Colonic mucosa (tissue), 4 donors: Measurements from ENCODE around the gene CBLIF. TPM values are rescaled to one million over a fixed set of nuclear protein-coding genes. Genes with fewer than 3 reads are reported as not detected.
A peak's percentile ranks its signal among the peaks of the same experiment; 100 is the strongest.
"Not testable (repeated sequence)": the region's sequence is repeated elsewhere in the genome, so short reads cannot be mapped to it uniquely, and the experiment has no call there.

ENCODE experiments used
- DNase-seq: peaks from one replicate; pipeline ENCODE4 v3.0.0-alpha.2; 2020
- H3K27ac ChIP-seq: fragments of 200-600 bp; one replicate; pipeline ENCODE4 v1.8.0; 2021
- H3K27me3 ChIP-seq: fragments of 200-600 bp; one replicate; pipeline ENCODE4 v1.8.0; 2021
- H3K36me3 ChIP-seq: fragments of 200-600 bp; one replicate; pipeline ENCODE4 v1.8.0; 2021
- H3K4me1 ChIP-seq: fragments of 200-600 bp; one replicate; pipeline ENCODE4 v1.8.0; 2021; ENCODE audit warnings: mild to moderate bottlenecking
- H3K4me3 ChIP-seq: fragments of 200-600 bp; one replicate; pipeline ENCODE4 v1.8.0; 2021
- H3K9ac ChIP-seq, 2 donors: one replicate each; pipeline ENCODE4 v1.7.0; 2013; ENCODE audit warnings: control low read depth in 2 of 2, low read depth in 2 of 2, low read length in 2 of 2
- H3K9me3 ChIP-seq: fragments of 200-600 bp; one replicate; pipeline ENCODE4 v1.8.0; 2021
- CTCF ChIP-seq: fragments of 200-600 bp; IDR thresholded peaks from one replicate; pipeline ENCODE4 v1.8.0; 2022; ENCODE audit warnings: antibody characterized with exemption, mild to moderate bottlenecking
- intact Hi-C: fragments of 100-400 bp; cut with DNase I; formaldehyde crosslinking; loops from one replicate; pipeline ENCODE4 v1.14.1; 2022
- total RNA-seq, 2 donors: library from RNA; stranded (reverse); fragmentation: NEBNext Ultra II Directional in 1 of 2; extraction: Animal tissue kit (Norgen Biotek cat#: 25700) in 1 of 2; gene quantifications; one replicate each; pipeline ENCODE4 v1.2.1, GENCODE V29; 2021
- donor health status: healthy.
- donor health status: DM: no; HTN: no; CAD: no.
- donor health status: DM: no; HTN: no; CAD: no.

Gene CBLIF
- total RNA-seq, 2 donors from 2014 or later = 0.48 TPM; not detected in 1

GRCh38 chr11:59822989-59823566, 22.2 kb downstream of the CBLIF start:
- TF ChIP-seq CTCF = peak; percentile 56
- Histone ChIP-seq H3K4me1 (no peaks in the 10 kb centered on the region), H3K27ac (no peak overlapping the region), H3K27me3 (no peaks in the 10 kb centered on the region), H3K9me3 (no peaks in the 10 kb centered on the region), H3K9ac (no peak overlapping the region), H3K36me3 (no peaks in the 10 kb centered on the region), H3K4me3 (no peak overlapping the region)
- peak; percentile 50 for DNase-seq
- intact Hi-C loops = loop anchor here (2.0 to 5.0 kb wide), 3 partner anchors 98 to 429 kb away; no protein-coding TSS in a partner anchor

- Histone ChIP-seq H3K27me3 (no peaks in the 10 kb centered on the region), H3K9ac (no peak overlapping the region), H3K9me3 (no peaks in the 10 kb centered on the region), H3K4me3 (no peak overlapping the region), H3K27ac (no peak overlapping the region), H3K36me3 (no peaks in the 10 kb centered on the region), H3K4me1 (no peaks in the 10 kb centered on the region)
- intact Hi-C loops = no loop called here
- DNase-seq = no peak
- no peak for TF ChIP-seq CTCF
Observed at GRCh38 chr11:59818572-59818971, 26.7 kb downstream of the CBLIF start.

- H3K27ac ChIP-seq, H3K4me3 ChIP-seq, H3K36me3 ChIP-seq, H3K4me1 ChIP-seq, H3K9ac ChIP-seq, H3K9me3 ChIP-seq, H3K27me3 ChIP-seq, DNase-seq, intact Hi-C loops: not testable (repeated sequence)
Observed at GRCh38 chr11:59816434-59816833, 28.9 kb downstream of the CBLIF start.

GRCh38 chr11:59815754-59816153, 29.5 kb downstream of the CBLIF start:
- DNase-seq = no peak
- Histone ChIP-seq H3K27me3 (no peaks in the 10 kb centered on the region), H3K9ac (no peak overlapping the region), H3K4me3 (no peak overlapping the region), H3K36me3 (no peaks in the 10 kb centered on the region), H3K4me1 (no peaks in the 10 kb centered on the region), H3K9me3 (no peaks in the 10 kb centered on the region), H3K27ac (no peak overlapping the region)
- TF ChIP-seq CTCF = no peak
- intact Hi-C loops = no loop called here

GRCh38 chr11:59814021-59814420, 31.3 kb downstream of the CBLIF start:
- Histone ChIP-seq H3K4me1 (no peaks in the 10 kb centered on the region), H3K27ac (no peak overlapping the region), H3K27me3 (no peaks in the 10 kb centered on the region), H3K9ac (no peak overlapping the region), H3K4me3 (no peak overlapping the region), H3K36me3 (no peaks in the 10 kb centered on the region), H3K9me3 (no peaks in the 10 kb centered on the region)
- no peak for TF ChIP-seq CTCF
- intact Hi-C loops = no loop called here
- DNase-seq = no peak

DNA sequence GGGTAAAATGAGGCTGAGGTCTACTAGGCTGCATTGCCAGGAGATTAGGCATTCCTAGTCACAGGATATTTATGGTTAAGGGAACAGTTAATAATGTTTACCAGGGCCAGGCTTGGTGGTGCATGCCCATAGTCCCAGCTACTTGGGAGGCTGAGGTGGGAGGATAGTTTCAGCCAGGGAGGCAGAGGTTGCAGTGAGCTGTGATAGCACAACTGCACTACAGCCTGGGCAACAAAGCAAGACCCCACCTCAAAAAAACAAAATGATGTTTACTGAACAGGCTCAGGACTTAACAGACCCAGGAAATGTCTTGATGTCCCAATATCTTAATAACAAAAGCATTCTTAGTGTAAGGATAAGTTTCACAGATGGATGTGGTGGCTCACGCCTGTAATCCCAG, 31.9 kb downstream of the CBLIF start:
- H3K4me1 ChIP-seq = no peaks in the 10 kb centered on the region
- no peak overlapping the region for H3K9ac ChIP-seq
- no peak overlapping the region for H3K4me3 ChIP-seq
- intact Hi-C loops = no loop called here
- no peak for TF ChIP-seq CTCF
- no peak for DNase-seq
- no peak overlapping the region for H3K27ac ChIP-seq
- no peaks in the 10 kb centered on the region for H3K36me3 ChIP-seq
- H3K9me3 ChIP-seq = no peaks in the 10 kb centered on the region
- H3K27me3 ChIP-seq = no peaks in the 10 kb centered on the region
